ENCODE results near the gene CTSV. TPM values are rescaled to one million over a fixed set of nuclear protein-coding genes. Genes with fewer than 3 reads are reported as not detected.
A peak's percentile ranks its signal among the peaks of the same experiment; 100 is the strongest.

CTSV gene
- total RNA-seq, 1 experiment from 2014 or later, result 2.8 TPM

- no peaks in the 10 kb centered on the region for H3K36me3 Mint-ChIP-seq (ENCODE audit: insufficient read depth, unreplicated experiment)
Measured at GRCh38 chr9:97053717-97054116, 14.8 kb upstream of the CTSV start.

GRCh38 chr9:97052735-97053134, 13.8 kb upstream of the CTSV start:
- no peaks in the 10 kb centered on the region for H3K4me1 Mint-ChIP-seq (ENCODE audit: insufficient read depth, unreplicated experiment)
- H3K4me3 Mint-ChIP-seq (ENCODE audit: unreplicated experiment), result no peak overlapping the region
- H3K27me3 Mint-ChIP-seq (ENCODE audit: insufficient read depth, unreplicated experiment), result no peaks in the 10 kb centered on the region
- intact Hi-C loops (cut with micrococcal nuclease), result no loop called here
- no peak overlapping the region for H3K27ac Mint-ChIP-seq (ENCODE audit: low read depth, unreplicated experiment)
- DNase-seq (ENCODE audit: unreplicated experiment), result no peak
- H3K36me3 Mint-ChIP-seq (ENCODE audit: insufficient read depth, unreplicated experiment), result no peaks in the 10 kb centered on the region
- CTCF ChIA-PET, result no interaction called here
- no TSS peak for BruUV-seq (replicated peaks)
- TF ChIP-seq CTCF (IDR thresholded peaks at IDR 0.05; ENCODE audit: unreplicated experiment), result no peak
- POLR2A ChIA-PET, result interaction anchor here (1.7 kb wide), 1 partner anchor 10 kb away, joined by 7 read pairs; no protein-coding TSS in a partner anchor
- no peaks in the 10 kb centered on the region for H3K9me3 Mint-ChIP-seq (ENCODE audit: unreplicated experiment)

More at GRCh38 chr9:97053717-97054116, 14.8 kb upstream of the CTSV start:
- CTCF ChIA-PET, result interaction anchor here (0.7 kb wide), 1 partner anchor 35 kb away, joined by 3 read pairs; no protein-coding TSS in a partner anchor
- no peak for DNase-seq (ENCODE audit: unreplicated experiment)
- no peaks in the 10 kb centered on the region for H3K9me3 Mint-ChIP-seq (ENCODE audit: unreplicated experiment)
- H3K4me1 Mint-ChIP-seq (ENCODE audit: insufficient read depth, unreplicated experiment), result no peaks in the 10 kb centered on the region
- TF ChIP-seq CTCF (IDR thresholded peaks at IDR 0.05; ENCODE audit: unreplicated experiment), result no peak
- H3K4me3 Mint-ChIP-seq (ENCODE audit: unreplicated experiment), result no peak overlapping the region
- POLR2A ChIA-PET, result interaction anchor here (1.7 kb wide), 1 partner anchor 9 kb away, joined by 7 read pairs; no protein-coding TSS in a partner anchor
- H3K27ac Mint-ChIP-seq (ENCODE audit: low read depth, unreplicated experiment), result no peak overlapping the region
- no peaks in the 10 kb centered on the region for H3K27me3 Mint-ChIP-seq (ENCODE audit: insufficient read depth, unreplicated experiment)
- intact Hi-C loops (cut with micrococcal nuclease), result no loop called here
- no TSS peak for BruUV-seq (replicated peaks)

GRCh38 chr9:97046228-97046627, 7.3 kb upstream of the CTSV start:
- CTCF ChIA-PET, result interaction anchor here (0.6 to 1.5 kb wide), 3 partner anchors 16 to 189 kb away, joined by 3 to 7 read pairs (median 3); no protein-coding TSS in a partner anchor
- Mint-ChIP-seq H3K4me3 (ENCODE audit: unreplicated experiment) (no peak overlapping the region), H3K9me3 (ENCODE audit: unreplicated experiment) (no peaks in the 10 kb centered on the region), H3K4me1 (ENCODE audit: insufficient read depth, unreplicated experiment) (peaks cover 9% of the 10 kb centered on the region), H3K36me3 (ENCODE audit: insufficient read depth, unreplicated experiment) (no peaks in the 10 kb centered on the region), H3K27me3 (ENCODE audit: insufficient read depth, unreplicated experiment) (no peaks in the 10 kb centered on the region), H3K27ac (ENCODE audit: low read depth, unreplicated experiment) (peak overlapping the region; percentile 54)
- POLR2A ChIA-PET, result interaction anchor here (0.8 to 2.3 kb wide), 11 partner anchors 10 to 193 kb away, joined by 3 to 19 read pairs (median 4); partner anchors contain the start of gene ZNF782
- DNase-seq (ENCODE audit: unreplicated experiment), result peak; percentile 96
- no TSS peak for BruUV-seq (replicated peaks)
- TF ChIP-seq CTCF (IDR thresholded peaks at IDR 0.05; ENCODE audit: unreplicated experiment), result no peak
- intact Hi-C loops (cut with micrococcal nuclease), result no loop called here

- CTCF ChIA-PET, result interaction anchor here (0.6 to 1.5 kb wide), 2 partner anchors 161 to 188 kb away, joined by 4 to 7 read pairs; no protein-coding TSS in a partner anchor
- intact Hi-C loops (cut with micrococcal nuclease), result no loop called here
- TF ChIP-seq CTCF (IDR thresholded peaks at IDR 0.05; ENCODE audit: unreplicated experiment), result no peak
- no peaks in the 10 kb centered on the region for H3K9me3 Mint-ChIP-seq (ENCODE audit: unreplicated experiment)
- no peak overlapping the region for H3K27ac Mint-ChIP-seq (ENCODE audit: low read depth, unreplicated experiment)
- no TSS peak for BruUV-seq (replicated peaks)
- no peak for DNase-seq (ENCODE audit: unreplicated experiment)
- H3K27me3 Mint-ChIP-seq (ENCODE audit: insufficient read depth, unreplicated experiment), result no peaks in the 10 kb centered on the region
- H3K4me1 Mint-ChIP-seq (ENCODE audit: insufficient read depth, unreplicated experiment), result peaks cover 9% of the 10 kb centered on the region
- POLR2A ChIA-PET, result interaction anchor here (1.2 to 2.3 kb wide), 3 partner anchors 17 to 193 kb away, joined by 4 to 8 read pairs (median 8); partner anchors contain the start of gene ZNF782
- no peak overlapping the region for H3K4me3 Mint-ChIP-seq (ENCODE audit: unreplicated experiment)
- no peaks in the 10 kb centered on the region for H3K36me3 Mint-ChIP-seq (ENCODE audit: insufficient read depth, unreplicated experiment)
Measured at GRCh38 chr9:97045300-97045699, 6.4 kb upstream of the CTSV start.
